HepG2 (cell line): Measurements from ENCODE around the gene DUS1L. TPM values are rescaled to one million over a fixed set of nuclear protein-coding genes. Genes with fewer than 3 reads are reported as not detected.
A peak's percentile ranks its signal among the peaks of the same experiment; 100 is the strongest.

Experiments
- ATM ChIP-seq: fragments of 450-650 bp; IDR thresholded peaks from 2 replicates; pipeline ENCODE4 v1.7.1; 2017; ENCODE audit warnings: mild to moderate bottlenecking, borderline replicate concordance
- BCL3 ChIP-seq: sonication (generic); formaldehyde crosslinking; IDR thresholded peaks from 2 replicates; pipeline ENCODE4 v1.5.1; 2020; ENCODE audit warnings: mild to moderate bottlenecking, missing genetic modification reagents, moderate library complexity
- FOXC1 ChIP-seq: sonication (generic); formaldehyde crosslinking; IDR thresholded peaks from 2 replicates; pipeline ENCODE4 v1.8.0; 2022; ENCODE audit warnings: mild to moderate bottlenecking, missing genetic modification reagents, borderline replicate concordance
- FOXP4 ChIP-seq: sonication (generic); formaldehyde crosslinking; IDR thresholded peaks from 2 replicates; pipeline ENCODE4 v1.4.0; 2020; ENCODE audit warnings: missing genetic modification reagents
- GTF3A ChIP-seq: sonication (generic); formaldehyde crosslinking; conservative IDR thresholded peaks from 2 replicates; pipeline ENCODE4 v1.4.0; 2020; ENCODE audit warnings: mild to moderate bottlenecking, missing genetic modification reagents
- HNRNPUL1 ChIP-seq: fragments of 200-400 bp; formaldehyde crosslinking; IDR thresholded peaks from 2 replicates; pipeline ENCODE4 v1.6.1; 2017; ENCODE audit warnings: low read depth, mild to moderate bottlenecking, low read length, moderate library complexity
- HOXD1 ChIP-seq: sonication (generic); formaldehyde crosslinking; IDR thresholded peaks from 2 replicates; pipeline ENCODE4 v1.5.0; 2020; ENCODE audit warnings: missing genetic modification reagents
- IRX3 ChIP-seq: sonication (generic); formaldehyde crosslinking; IDR thresholded peaks from 2 replicates; pipeline ENCODE4 v1.8.1; 2023; ENCODE audit warnings: mild to moderate bottlenecking, low read depth, missing genetic modification reagents, borderline replicate concordance
- KDM1A ChIP-seq: IDR thresholded peaks from 2 replicates; pipeline ENCODE4 v1.6.1; 2016; ENCODE audit warnings: missing compliant biosample characterization
- KLF6 ChIP-seq: IDR thresholded peaks from 2 replicates; pipeline ENCODE4 v1.8.0; 2016; ENCODE audit warnings: missing biosample characterization, missing genetic modification reagents
- NFKBIZ ChIP-seq: IDR thresholded peaks from 2 replicates; pipeline ENCODE4 v1.6.1; 2018; ENCODE audit warnings: missing genetic modification reagents, missing compliant biosample characterization
- RAD51 ChIP-seq: fragments of 450-650 bp; IDR thresholded peaks from 2 replicates; pipeline ENCODE4 v1.6.1; 2016; ENCODE audit warnings: borderline replicate concordance
- RFXAP ChIP-seq: sonication (generic); formaldehyde crosslinking; IDR thresholded peaks from 2 replicates; pipeline ENCODE4 v1.4.0; 2020; ENCODE audit warnings: missing genetic modification reagents, borderline replicate concordance
- SOX5 ChIP-seq: IDR thresholded peaks from 2 replicates; pipeline ENCODE4 v1.6.1; 2016; ENCODE audit warnings: borderline replicate concordance
- SUZ12 ChIP-seq: fragments of 150-350 bp; IDR thresholded peaks from 2 replicates; pipeline ENCODE4 v1.6.1; 2014; ENCODE audit warnings: low read depth, low read length
- THYN1 ChIP-seq: sonication (generic); formaldehyde crosslinking; IDR thresholded peaks from 2 replicates; pipeline ENCODE4 v1.8.1; 2023; ENCODE audit warnings: low read depth, mild to moderate bottlenecking, moderate library complexity, missing genetic modification reagents, borderline replicate concordance
- TRIM24 ChIP-seq: sonication (generic); formaldehyde crosslinking; IDR thresholded peaks from 2 replicates; pipeline ENCODE4 v1.8.0; 2022; ENCODE audit warnings: mild to moderate bottlenecking, missing genetic modification reagents
- ZBTB4 ChIP-seq: sonication (generic); formaldehyde crosslinking; IDR thresholded peaks from 2 replicates; pipeline ENCODE4 v1.4.0; 2020; ENCODE audit warnings: missing genetic modification reagents, mild to moderate bottlenecking, borderline replicate concordance
- ZBTB43 ChIP-seq: sonication (generic); formaldehyde crosslinking; conservative IDR thresholded peaks from 2 replicates; pipeline ENCODE4 v1.4.0; 2020; ENCODE audit warnings: missing genetic modification reagents
- ZNF557 ChIP-seq: sonication (generic); formaldehyde crosslinking; IDR thresholded peaks from 2 replicates; pipeline ENCODE4 v1.4.0; 2020; ENCODE audit warnings: missing genetic modification reagents
- ZNF569 ChIP-seq: sonication (generic); formaldehyde crosslinking; IDR thresholded peaks from 2 replicates; pipeline ENCODE4 v1.5.0; 2020; ENCODE audit warnings: mild to moderate bottlenecking, missing genetic modification reagents, moderate library complexity, borderline replicate concordance
- ZNF724P ChIP-seq: sonication (generic); formaldehyde crosslinking; IDR thresholded peaks from 2 replicates; pipeline ENCODE4 v1.8.0; 2022; ENCODE audit warnings: missing genetic modification reagents, borderline replicate concordance
- ZNF841 ChIP-seq: sonication (generic); formaldehyde crosslinking; IDR thresholded peaks from 2 replicates; pipeline ENCODE4 v1.8.1; 2023; ENCODE audit warnings: missing genetic modification reagents, borderline replicate concordance
- polyA plus RNA-seq, 8 experiments: library from polyadenylated mRNA; depleted of rRNA in 3 of 8; stranded (reverse) in 7 of 8; unstranded in 1 of 8; fragments of >200 nt; fragmentation: Illumina TruSeq in 4 of 8; extraction: Trizol in 4 of 8; gene quantifications; 2 replicates each; pipeline versions ENCODE4 v1.2.1 to v1.2.3, GENCODE V29; 2011 to 2016; ENCODE audit warnings: low read depth in 4 of 8, missing spikeins in 1 of 8, mixed read lengths in 1 of 8; ENCODE audit not compliant: insufficient read depth in 1 of 8
- total RNA-seq, 5 experiments: library from RNA; depleted of rRNA; stranded (reverse); fragments of >200 nt; fragmentation: Illumina TruSeq; extraction: Trizol; gene quantifications; 2 replicates each; pipeline ENCODE4 v1.2.3, GENCODE V29; 2016; ENCODE audit warnings: low read depth in 1 of 5

Gene DUS1L
- total and polyA plus RNA-seq, 2 of the 13 experiments (the other 11 are each of a cell fraction or from before 2014, with no cell fraction given) = 81.0 to 109 TPM

- no peak; the same call in 1 of the 2 replicates for TF ChIP-seq FOXC1 (CRISPR knock-in tag)
- TF ChIP-seq ZNF841 (CRISPR knock-in tag) = no peak
- TF ChIP-seq RAD51 = no peak
- peak; percentile 31; the same call in 1 of the 2 replicates for TF ChIP-seq ZBTB4 (CRISPR knock-in tag)
- no peak for TF ChIP-seq HNRNPUL1
- no peak for TF ChIP-seq BCL3 (CRISPR knock-in tag)
- TF ChIP-seq IRX3 (CRISPR knock-in tag) = peak; percentile 39
- no peak for TF ChIP-seq HOXD1 (CRISPR knock-in tag)
- TF ChIP-seq SUZ12 = no peak
- no peak for TF ChIP-seq NFKBIZ (CRISPR knock-in tag)
- no peak for TF ChIP-seq ZNF557 (CRISPR knock-in tag)
- no peak for TF ChIP-seq GTF3A (CRISPR knock-in tag)
- no peak for TF ChIP-seq TRIM24 (CRISPR knock-in tag)
- TF ChIP-seq ZNF569 = no peak
- TF ChIP-seq FOXP4 (CRISPR knock-in tag) = no peak
- TF ChIP-seq ZNF724P (CRISPR knock-in tag) = no peak
- no peak for TF ChIP-seq THYN1
- TF ChIP-seq SOX5 (CRISPR knock-in tag) = no peak
- no peak for TF ChIP-seq ZBTB43 (CRISPR knock-in tag)
- no peak for TF ChIP-seq KDM1A (CRISPR knock-in tag)
- no peak for TF ChIP-seq KLF6 (CRISPR knock-in tag)
- no peak for TF ChIP-seq ATM
- no peak for TF ChIP-seq RFXAP (CRISPR knock-in tag)
Observed at GRCh38 chr17:82095777-82096708, 30.4 kb upstream of the DUS1L start (continued).
